ENCODE data around the gene FBN2. TPM values are rescaled to one million over a fixed set of nuclear protein-coding genes. Genes with fewer than 3 reads are reported as not detected.
A peak's percentile ranks its signal among the peaks of the same experiment; 100 is the strongest.
"Not testable (repeated sequence)": the region's sequence is repeated elsewhere in the genome, so short reads cannot be mapped to it uniquely, and the experiment has no call there.

Gene FBN2
- total and polyA plus RNA-seq, 12 donors, result 2.9 to 28.9 (median 13.5) TPM

- peaks cover 0 to 17% (median 0%) of the 10 kb centered on the region in 9 donors for H3K4me1 ChIP-seq
- H3K27ac ChIP-seq, result no peak overlapping the region
- no peaks in the 10 kb centered on the region for H3K36me3 ChIP-seq
- no peak for TF ChIP-seq CTCF (IDR thresholded peaks at IDR 0.05)
- intact Hi-C loops (cut with DNase I), result no loop called here
- no peak overlapping the region for H3K4me3 ChIP-seq
- 73 to 76% methylated on average over 9 of the region's 9 CpGs for WGBS, 2 donors
- DNase-seq, result peak in 1 of 2 donors; percentile 6
- ATAC-seq, result peak in 5 of 8 donors; percentile 29 to 68 (median 52)
- peaks cover 0 to 13% (median 0%) of the 10 kb centered on the region in 11 donors for H3K9me3 ChIP-seq
- H3K27me3 ChIP-seq, result no peaks in the 10 kb centered on the region
These were observed 73.4 kb downstream of the FBN2 start for GRCh38 chr5:128464596-128464995.

- TF ChIP-seq CTCF (IDR thresholded peaks at IDR 0.05), result no peak
- peak overlapping the region in 1 of 10 donors; percentile 38 for H3K27ac ChIP-seq
- WGBS, 2 donors, result 5 to 9% methylated on average over 2 of the region's 2 CpGs
These were observed 75.7 kb downstream of the FBN2 start for GRCh38 chr5:128462330-128462729.

GRCh38 chr5:128457147-128457915 is 80.7 kb downstream of the FBN2 start:
- WGBS, 2 donors, result 48 to 49% methylated on average over 3 of the region's 3 CpGs
- H3K27me3 ChIP-seq; intact Hi-C loops (cut with DNase I); H3K36me3 ChIP-seq; DNase-seq; H3K4me1 ChIP-seq; H3K4me3 ChIP-seq; ATAC-seq; H3K27ac ChIP-seq: not testable (repeated sequence)
- H3K9me3 ChIP-seq, result peaks cover 0 to 19% (median 0%) of the 10 kb centered on the region in 11 donors

More at GRCh38 chr5:128462330-128462729, 75.7 kb downstream of the FBN2 start:
- Histone ChIP-seq H3K27me3 (no peaks in the 10 kb centered on the region), H3K36me3 (no peaks in the 10 kb centered on the region), H3K4me3 (no peak overlapping the region), H3K9me3 (peaks cover 0 to 19% (median 0%) of the 10 kb centered on the region in 11 donors), H3K4me1 (peaks cover 0 to 17% (median 0%) of the 10 kb centered on the region in 9 donors)
- intact Hi-C loops (cut with DNase I), result no loop called here
- DNase-seq (no peak), ATAC-seq (no peak)

GRCh38 chr5:128455841-128456361 is 82.1 kb downstream of the FBN2 start:
- Histone ChIP-seq H3K36me3 (no peaks in the 10 kb centered on the region), H3K4me1 (peaks cover 0 to 5% (median 0%) of the 10 kb centered on the region in 9 donors), H3K27ac (no peak overlapping the region), H3K27me3 (no peaks in the 10 kb centered on the region), H3K4me3 (no peak overlapping the region), H3K9me3 (peaks cover 0 to 19% (median 0%) of the 10 kb centered on the region in 11 donors)
- WGBS, 2 donors, result 66 to 69% methylated on average over 7 of the region's 7 CpGs
- DNase-seq (no peak), ATAC-seq (no peak)
- TF ChIP-seq CTCF (IDR thresholded peaks at IDR 0.05), result no peak
- intact Hi-C loops (cut with DNase I), result no loop called here

GRCh38 chr5:128453121-128453520 is 84.9 kb downstream of the FBN2 start:
- DNase-seq (no peak), ATAC-seq (no peak)
- no peak overlapping the region for H3K4me3 ChIP-seq
- peaks cover 0 to 18% (median 7%) of the 10 kb centered on the region in 11 donors for H3K9me3 ChIP-seq
- intact Hi-C loops (cut with DNase I), result no loop called here
- peaks cover 0 to 5% (median 0%) of the 10 kb centered on the region in 9 donors for H3K4me1 ChIP-seq
- WGBS, 2 donors, result 20 to 25% methylated on average over 3 of the region's 3 CpGs
- no peaks in the 10 kb centered on the region for H3K27me3 ChIP-seq
- H3K36me3 ChIP-seq, result no peaks in the 10 kb centered on the region
- H3K27ac ChIP-seq, result no peak overlapping the region
- no peak for TF ChIP-seq CTCF (IDR thresholded peaks at IDR 0.05)

- ATAC-seq; H3K36me3 ChIP-seq; DNase-seq; H3K27ac ChIP-seq; intact Hi-C loops (cut with DNase I); H3K4me1 ChIP-seq; H3K4me3 ChIP-seq; H3K27me3 ChIP-seq: not testable (repeated sequence)
- peaks cover 0 to 36% (median 12%) of the 10 kb centered on the region in 11 donors for H3K9me3 ChIP-seq
- 93 to 97% methylated on average over 10 of the region's 10 CpGs for WGBS, 2 donors
These were observed 90.8 kb downstream of the FBN2 start for GRCh38 chr5:128447224-128447623.

Measured in heart right ventricle (tissue), 16 donors.